ENCODE measurements around the gene GPR176.

GPR176 gene

DNA sequence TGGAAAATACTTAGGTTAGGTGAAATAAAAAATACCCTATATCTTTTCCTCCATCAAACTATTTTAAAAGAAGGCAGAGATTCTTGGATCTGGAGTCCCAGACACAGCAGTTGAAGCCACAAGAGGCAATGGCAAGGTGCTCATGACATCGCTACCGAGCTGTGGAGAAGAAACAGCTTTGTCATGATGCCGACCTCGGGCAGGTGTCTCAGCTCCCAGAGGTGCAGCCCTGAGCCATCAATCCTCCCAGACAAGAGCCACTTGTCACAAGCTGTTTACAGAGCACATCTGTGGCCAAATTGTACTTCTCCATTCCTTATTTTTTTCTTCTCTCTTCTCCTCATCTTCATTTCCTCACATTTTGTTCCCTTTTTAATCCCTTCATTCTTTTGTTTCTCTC is 50.8 kb downstream of the GPR176 start:
- no peaks in the 10 kb centered on the region for H3K36me3 ChIP-seq (replicated peaks)
- no peak for TF ChIP-seq CTCF (IDR thresholded peaks at IDR 0.05; ENCODE audit: low read depth, low read length, missing control alignments)
- in situ Hi-C loops (cut with HindIII; ENCODE audit: low pct_ligation_motif_present, low sequenced_read_pairs), result no loop called here
- H3K27me3 ChIP-seq (replicated peaks), result no peaks in the 10 kb centered on the region
- H3K4me3 ChIP-seq (ENCODE audit: low read depth, low read length), result no peak overlapping the region
- no peak for DNase-seq
- H3K27ac ChIP-seq, result no peak overlapping the region

DNA sequence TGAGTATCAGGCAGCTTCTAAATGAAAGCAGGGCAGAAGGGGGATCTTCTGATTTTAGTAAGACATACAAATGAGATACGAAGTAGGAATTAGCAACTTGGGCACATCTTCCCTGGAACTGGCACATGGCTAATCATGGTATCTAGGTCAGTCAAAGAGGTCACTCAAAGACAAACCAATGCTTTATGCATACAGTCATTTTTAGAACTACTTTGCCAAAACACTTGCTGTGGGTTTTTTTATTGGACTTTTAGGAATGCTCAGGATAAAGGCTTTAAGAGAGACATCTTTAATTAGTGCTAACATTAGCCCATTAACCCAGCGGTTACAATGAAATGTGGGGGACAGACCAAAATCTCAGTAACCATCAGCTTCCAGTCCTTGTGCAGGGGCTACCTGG is 51.7 kb downstream of the GPR176 start:
- no peaks in the 10 kb centered on the region for H3K36me3 ChIP-seq (replicated peaks)
- H3K27ac ChIP-seq, result no peak overlapping the region
- in situ Hi-C loops (cut with HindIII; ENCODE audit: low pct_ligation_motif_present, low sequenced_read_pairs), result no loop called here
- no peaks in the 10 kb centered on the region for H3K27me3 ChIP-seq (replicated peaks)
- TF ChIP-seq CTCF (IDR thresholded peaks at IDR 0.05; ENCODE audit: low read depth, low read length, missing control alignments), result no peak
- DNase-seq, result no peak
- no peak overlapping the region for H3K4me3 ChIP-seq (ENCODE audit: low read depth, low read length)

DNA sequence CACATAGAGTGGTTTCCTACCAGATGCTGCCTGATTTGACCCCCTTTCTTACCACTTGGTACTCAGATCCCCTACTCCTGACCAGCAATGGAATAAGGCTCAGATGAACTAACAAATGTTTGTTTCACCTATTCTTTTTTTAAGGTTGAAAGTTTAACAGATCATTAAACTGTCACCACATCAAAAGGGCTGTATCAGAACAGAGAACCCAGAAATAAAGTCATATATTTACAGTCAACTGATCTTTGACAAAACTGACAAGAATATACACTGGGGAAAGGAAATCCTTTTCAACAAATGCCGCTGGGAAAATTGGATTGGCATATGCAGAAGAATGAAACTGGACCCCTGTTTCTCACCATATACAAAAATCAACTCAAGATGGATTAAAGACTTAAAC is 56.0 kb downstream of the GPR176 start:
- H3K27me3 ChIP-seq (replicated peaks), result no peaks in the 10 kb centered on the region
- TF ChIP-seq CTCF (IDR thresholded peaks at IDR 0.05; ENCODE audit: low read depth, low read length, missing control alignments), result no peak
- H3K36me3 ChIP-seq (replicated peaks), result no peaks in the 10 kb centered on the region
- H3K27ac ChIP-seq, result no peak overlapping the region
- H3K4me3 ChIP-seq (ENCODE audit: low read depth, low read length), result no peak overlapping the region
- in situ Hi-C loops (cut with HindIII; ENCODE audit: low pct_ligation_motif_present, low sequenced_read_pairs), result no loop called here
- no peak for DNase-seq

DNA sequence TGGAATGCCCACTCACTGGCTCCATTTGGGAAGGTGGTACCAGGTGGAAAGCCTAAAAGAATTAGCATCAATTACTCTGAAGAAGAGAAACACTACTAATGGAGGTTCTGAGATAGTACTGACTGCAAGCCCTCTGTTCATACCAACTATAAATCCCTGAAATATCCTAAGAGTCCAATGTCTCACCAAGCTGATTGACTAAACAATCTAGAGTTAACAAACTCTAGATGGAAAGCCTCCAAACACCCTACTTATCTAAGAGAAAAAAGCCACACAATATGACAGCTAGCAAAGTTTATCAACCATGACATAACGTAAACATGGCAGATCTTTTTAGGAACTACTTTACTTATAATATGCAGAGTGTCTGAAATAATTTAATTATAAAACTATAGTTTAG is 59.2 kb downstream of the GPR176 start:
- TF ChIP-seq CTCF (IDR thresholded peaks at IDR 0.05; ENCODE audit: low read depth, low read length, missing control alignments), result no peak
- DNase-seq, result no peak
- Histone ChIP-seq H3K27ac (no peak overlapping the region), H3K4me3 (ENCODE audit: low read depth, low read length) (no peak overlapping the region), H3K36me3 (replicated peaks) (no peaks in the 10 kb centered on the region), H3K27me3 (replicated peaks) (no peaks in the 10 kb centered on the region)
- in situ Hi-C loops (cut with HindIII; ENCODE audit: low pct_ligation_motif_present, low sequenced_read_pairs), result no loop called here

- H3K27ac ChIP-seq, result no peak overlapping the region
- DNase-seq, result no peak
- H3K36me3 ChIP-seq (replicated peaks), result no peaks in the 10 kb centered on the region
- H3K4me3 ChIP-seq (ENCODE audit: low read depth, low read length), result no peak overlapping the region
- in situ Hi-C loops (cut with HindIII; ENCODE audit: low pct_ligation_motif_present, low sequenced_read_pairs), result no loop called here
- no peaks in the 10 kb centered on the region for H3K27me3 ChIP-seq (replicated peaks)
- no peak for TF ChIP-seq CTCF (IDR thresholded peaks at IDR 0.05; ENCODE audit: low read depth, low read length, missing control alignments)
These were observed 59.9 kb downstream of the GPR176 start for GRCh38 chr15:39860200-39860599.

DNA sequence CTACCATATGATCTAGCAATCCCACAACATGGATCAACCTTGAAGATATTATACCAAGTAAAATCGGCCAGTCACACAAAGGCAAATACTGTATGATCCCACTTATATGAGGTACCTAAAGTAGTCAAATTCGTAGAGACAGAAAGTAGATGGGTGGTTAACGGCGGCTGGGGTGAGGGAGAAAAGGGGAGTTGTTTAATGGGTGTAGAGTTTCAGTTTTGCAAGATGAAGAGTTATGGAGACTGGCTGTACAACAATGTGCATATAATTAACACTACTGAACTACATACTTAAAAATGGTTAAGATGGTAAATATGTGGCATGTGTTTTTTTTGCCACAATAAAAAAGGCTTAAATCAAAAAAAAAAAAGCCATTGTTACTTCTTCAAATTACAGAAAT is 60.4 kb downstream of the GPR176 start:
- Histone ChIP-seq H3K36me3 (replicated peaks) (no peaks in the 10 kb centered on the region), H3K27me3 (replicated peaks) (no peaks in the 10 kb centered on the region), H3K4me3 (ENCODE audit: low read depth, low read length) (no peak overlapping the region), H3K27ac (no peak overlapping the region)
- in situ Hi-C loops (cut with HindIII; ENCODE audit: low pct_ligation_motif_present, low sequenced_read_pairs), result no loop called here
- no peak for DNase-seq
- no peak for TF ChIP-seq CTCF (IDR thresholded peaks at IDR 0.05; ENCODE audit: low read depth, low read length, missing control alignments)

All from brain microvascular endothelial cell (primary cell).